H1 (cell line): ENCODE results near the gene RAVER2. TPM values are rescaled to one million over a fixed set of nuclear protein-coding genes. Genes with fewer than 3 reads are reported as not detected.

Experiments
- CTCF ChIA-PET: fragments of 300-600 bp; sonication (Branson Sonifier 250); formaldehyde crosslinking; loops from one replicate; lab custom pipeline; 2021; ENCODE audit not compliant: partially characterized antibody; lab: Charles Lee
- POLR2A ChIA-PET: fragments of 300-600 bp; sonication (Branson Sonifier 250); formaldehyde crosslinking; loops from one replicate; lab custom pipeline; 2021; ENCODE audit warnings: inconsistent platforms; ENCODE audit not compliant: partially characterized antibody; lab: Charles Lee
- DNase-seq, 2 experiments: peaks; one replicate each; pipeline versions ENCODE4 v3.0.0 to v3.0.0-alpha.2; 2010 to 2022; ENCODE audit warnings: low spot score in 2 of 2, low read depth in 1 of 2, mixed read lengths in 1 of 2
- FAIRE-seq: peaks from 2 replicates; lab custom pipeline; 2011; peaks lifted over from hg19 to GRCh38; lab: Jason Lieb, UNC
- H2AFZ ChIP-seq: 2 replicates; pipeline ENCODE4 v1.8.1; 2012; ENCODE audit warnings: low read length, inconsistent platforms
- H2AK5ac ChIP-seq: 2 replicates; pipeline ENCODE4 v1.6.1; 2013; ENCODE audit warnings: low read depth, low read length
- H2BK120ac ChIP-seq: replicated peaks from 2 replicates; pipeline ENCODE3; 2013; ENCODE audit warnings: low read depth, low read length, inconsistent platforms
- H2BK12ac ChIP-seq: 2 replicates; pipeline ENCODE4 v1.6.1; 2013; ENCODE audit warnings: low read depth, low read length
- H2BK15ac ChIP-seq: 2 replicates; pipeline ENCODE4 v1.6.1; 2013; ENCODE audit warnings: low read length
- H2BK20ac ChIP-seq: 2 replicates; pipeline ENCODE4 v1.6.1; 2013; ENCODE audit warnings: low read length
- H2BK5ac ChIP-seq: 2 replicates; pipeline ENCODE4 v1.6.1; 2013; ENCODE audit warnings: low read depth, low read length
- H3K14ac ChIP-seq: 2 replicates; pipeline ENCODE4 v1.6.1; 2013; ENCODE audit warnings: inconsistent platforms; ENCODE audit not compliant: insufficient read length
- H3K18ac ChIP-seq: 2 replicates; pipeline ENCODE4 v1.6.1; 2013; ENCODE audit warnings: low read length; ENCODE audit errors: extremely low read depth
- H3K23ac ChIP-seq: 2 replicates; pipeline ENCODE4 v1.6.1; 2013; ENCODE audit warnings: inconsistent platforms; ENCODE audit not compliant: insufficient read length
- H3K23me2 ChIP-seq: 2 replicates; pipeline ENCODE4 v1.6.1; 2013; ENCODE audit warnings: low read depth, low read length
- H3K27ac ChIP-seq: 2 replicates; pipeline ENCODE4 v1.6.1; 2011; ENCODE audit warnings: low read depth, low read length, inconsistent platforms
- H3K27me3 ChIP-seq, 4 experiments: replicated peaks in 1 of 4; 1 replicate in 1 of 4; 2 replicates in 3 of 4; pipeline versions ENCODE4 v1.6.1 to v1.8.1; 2011 to 2013; ENCODE audit warnings: low read length in 3 of 4, mild to moderate bottlenecking in 3 of 4, inconsistent platforms in 2 of 4, mixed read lengths in 2 of 4, moderate library complexity in 1 of 4; ENCODE audit not compliant: control insufficient read depth in 3 of 4, insufficient read depth in 3 of 4; ENCODE audit errors: extremely low read depth in 1 of 4
- H3K36me3 ChIP-seq, 4 experiments: 2 replicates each; pipeline versions ENCODE4 v1.6.1 to v1.8.1; 2011 to 2013; ENCODE audit warnings: mild to moderate bottlenecking in 4 of 4, low read length in 3 of 4, moderate library complexity in 2 of 4, control low read depth in 1 of 4, inconsistent platforms in 1 of 4; ENCODE audit not compliant: insufficient read depth in 4 of 4, control insufficient read depth in 2 of 4
- H3K4ac ChIP-seq: replicated peaks from 2 replicates; pipeline ENCODE3; 2013; ENCODE audit warnings: low read length, low read depth, mixed read lengths, inconsistent platforms; ENCODE audit not compliant: insufficient read length
- H3K4me1 ChIP-seq, 4 experiments: replicated peaks in 1 of 4; 1 replicate in 1 of 4; 2 replicates in 3 of 4; pipeline versions ENCODE4 v1.6.1 to v1.8.1; 2011 to 2013; ENCODE audit warnings: low read length in 3 of 4, inconsistent platforms in 2 of 4, mixed read lengths in 1 of 4; ENCODE audit not compliant: insufficient read depth in 4 of 4, control insufficient read depth in 3 of 4
- H3K4me2 ChIP-seq, 2 experiments: 2 replicates each; pipeline versions ENCODE4 v1.6.1 to v1.8.1; 2011 to 2013; ENCODE audit warnings: low read depth in 2 of 2, low read length in 2 of 2, control low read depth in 1 of 2, inconsistent platforms in 1 of 2, mild to moderate bottlenecking in 1 of 2; ENCODE audit not compliant: insufficient read depth in 1 of 2
- H3K4me3 ChIP-seq, 4 experiments: fragments of 200-600, 300-600 bp in 1 of 4; sonication (generic), shearing (Covaris generic), sonication (Bioruptor Twin) in 1 of 4; 2 replicates each; pipeline versions ENCODE4 v1.5.1 to v1.8.1; 2011 to 2016; ENCODE audit warnings: low read length in 4 of 4, low read depth in 3 of 4, control low read depth in 2 of 4, inconsistent platforms in 2 of 4, mild to moderate bottlenecking in 2 of 4, mixed read lengths in 1 of 4, moderate library complexity in 1 of 4; ENCODE audit not compliant: insufficient read depth in 2 of 4; ENCODE audit errors: extremely low read depth in 1 of 4
- H3K56ac ChIP-seq: replicated peaks from 2 replicates; pipeline ENCODE3; 2013; ENCODE audit warnings: low read depth, mild to moderate bottlenecking, mixed read lengths, low read length, inconsistent platforms; ENCODE audit not compliant: insufficient read length
- H3K79me1 ChIP-seq: 2 replicates; pipeline ENCODE4 v1.6.1; 2013; ENCODE audit warnings: low read depth, low read length, control low read depth
- H3K79me2 ChIP-seq, 2 experiments: 2 replicates each; pipeline versions ENCODE4 v1.6.1 to v1.8.1; 2012 to 2013; ENCODE audit warnings: low read length in 2 of 2, mild to moderate bottlenecking in 2 of 2, inconsistent platforms in 1 of 2; ENCODE audit not compliant: insufficient read depth in 2 of 2, control insufficient read depth in 1 of 2
- H3K9ac ChIP-seq, 4 experiments: replicated peaks in 1 of 4; 1 replicate in 1 of 4; 2 replicates in 3 of 4; pipeline versions ENCODE4 v1.6.1 to v1.8.1; 2011 to 2013; ENCODE audit warnings: low read depth in 3 of 4, low read length in 3 of 4, control low read depth in 2 of 4, mild to moderate bottlenecking in 2 of 4, moderate library complexity in 2 of 4, inconsistent platforms in 1 of 4; ENCODE audit errors: extremely low read depth in 1 of 4
- H3K9me3 ChIP-seq, 2 experiments: 2 replicates each; pipeline versions ENCODE4 v1.6.1 to v1.8.1; 2012 to 2013; ENCODE audit warnings: mild to moderate bottlenecking in 2 of 2, moderate library complexity in 2 of 2, control low read depth in 1 of 2, inconsistent platforms in 1 of 2, low read depth in 1 of 2, low read length in 1 of 2, mixed read lengths in 1 of 2; ENCODE audit not compliant: insufficient read depth in 2 of 2
- H4K20me1 ChIP-seq, 2 experiments: replicated peaks in 1 of 2; 2 replicates each; pipeline versions ENCODE3 to v1.8.1; 2011 to 2013; ENCODE audit warnings: inconsistent platforms in 2 of 2, low read length in 2 of 2, mild to moderate bottlenecking in 1 of 2; ENCODE audit not compliant: insufficient read depth in 2 of 2, control insufficient read depth in 1 of 2
- H4K5ac ChIP-seq: 2 replicates; pipeline ENCODE4 v1.6.1; 2013; ENCODE audit warnings: low read length, low read depth, mixed read lengths, inconsistent platforms; ENCODE audit not compliant: insufficient read length
- H4K8ac ChIP-seq: 2 replicates; pipeline ENCODE4 v1.8.0; 2013; ENCODE audit warnings: mild to moderate bottlenecking, moderate library complexity, low read length, inconsistent platforms; ENCODE audit not compliant: insufficient read depth; ENCODE audit errors: extremely low read depth
- H4K91ac ChIP-seq: replicated peaks from 2 replicates; pipeline ENCODE3; 2013; ENCODE audit warnings: low read length, mixed read lengths, inconsistent platforms; ENCODE audit not compliant: insufficient read length
- ASH2L ChIP-seq: fragments of 200-600, 300-600 bp; sonication (generic); IDR thresholded peaks from one replicate; pipeline ENCODE4 v1.7.1; 2017; ENCODE audit warnings: low read length
- EZH2 ChIP-seq: fragments of 200-600 bp; sonication (generic); IDR thresholded peaks from 2 replicates; pipeline ENCODE4 v1.7.1; 2012; ENCODE audit warnings: low read depth, mild to moderate bottlenecking, moderate library complexity, low read length, inconsistent platforms; ENCODE audit not compliant: severe bottlenecking
- POLR2A ChIP-seq, 2 experiments: IDR thresholded peaks; 1 replicate in 1 of 2; 2 replicates in 1 of 2; pipeline ENCODE4 v1.6.1; 2011; ENCODE audit warnings: low read depth in 2 of 2, low read length in 2 of 2, mild to moderate bottlenecking in 2 of 2; ENCODE audit errors: control extremely low read depth in 1 of 2
- TCF12 ChIP-seq: IDR thresholded peaks from 2 replicates; pipeline ENCODE4 v1.6.1; 2011; ENCODE audit warnings: low read depth, mild to moderate bottlenecking, low read length
- WGBS, 2 experiments: shearing (Covaris generic) in 1 of 2; methylation state at CpG; one replicate each; pipeline versions ENCODE4 v1.1.6 to v1.1.7; 2013 to 2015; ENCODE audit warnings: low lambda C conversion rate in 2 of 2, mixed read lengths in 2 of 2, inconsistent platforms in 1 of 2, low coverage in 1 of 2, missing lambda C conversion rate in 1 of 2; ENCODE audit not compliant: insufficient replicate concordance in 2 of 2, insufficient coverage in 1 of 2, insufficient read length in 1 of 2; ENCODE audit errors: extremely low coverage in 1 of 2, missing lambda C conversion rate in 1 of 2; 5-methylcytosine and 5-hydroxymethylcytosine counted together
- polyA plus RNA-seq, 7 experiments: library from polyadenylated mRNA; depleted of rRNA in 3 of 7; stranded (reverse) in 5 of 7; unstranded in 2 of 7; fragments of >200 nt in 5 of 7; fragments of 200-250 nt in 2 of 7; gene quantifications; 1 replicate in 5 of 7; 2 replicates in 1 of 7; 4 replicates in 1 of 7; pipeline versions ENCODE4 v1.2.1 to v1.2.3, GENCODE V29; 2011 to 2013; ENCODE audit warnings: missing spikeins in 2 of 7, mixed read lengths in 2 of 7
- total RNA-seq: library from RNA; stranded (reverse); fragmentation: NEBNext Ultra II Directional; extraction: Animal tissue kit (Norgen Biotek cat#: 25700); gene quantifications from 2 replicates; pipeline ENCODE4 v1.2.1, GENCODE V29; 2021
- TF ChIP-seq, protein P1 (sequence below), 3 experiments: IDR thresholded peaks; 1 replicate in 2 of 3; 2 replicates in 1 of 3; pipeline versions ENCODE4 v1.5.1 to v1.6.1; 2011; ENCODE audit warnings: low read length in 3 of 3, mild to moderate bottlenecking in 3 of 3, inconsistent platforms in 2 of 3, low read depth in 1 of 3, moderate library complexity in 1 of 3; ENCODE audit not compliant: insufficient read depth in 1 of 3; ENCODE audit errors: control extremely low read depth in 1 of 3

RAVER2 gene
- total and polyA plus RNA-seq, 2 of the 8 experiments (the other 6 are each of a cell fraction or from before 2014, with no cell fraction given), result 10.5 to 19.5 TPM

DNA sequence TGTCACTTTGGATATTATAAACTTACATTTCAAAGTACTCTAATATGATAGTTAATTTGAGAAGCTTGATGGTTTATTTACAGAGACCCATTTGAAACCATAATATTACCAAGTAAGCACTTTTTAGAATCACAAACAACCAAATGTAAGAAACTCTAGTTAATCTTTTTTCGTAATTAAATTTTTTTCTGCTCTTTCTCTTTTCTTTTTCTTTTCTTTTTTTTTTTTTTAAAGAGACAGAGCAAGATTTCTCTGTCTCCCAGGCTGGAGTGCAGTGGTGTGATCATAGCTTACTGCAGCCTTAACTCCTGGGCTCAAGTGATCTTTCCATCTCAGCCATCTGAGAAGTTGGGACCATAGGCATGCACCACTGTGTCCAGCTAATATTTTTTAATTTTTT is 5.2 kb downstream of the RAVER2 start:
- Histone ChIP-seq H4K20me1 (peaks cover 0 to 5% of the 10 kb centered on the region in 2 experiments), H2BK120ac (no peak overlapping the region), H2BK5ac (no peak overlapping the region), H2AK5ac (no peak overlapping the region), H4K91ac (no peak overlapping the region), H3K56ac (no peak overlapping the region), H3K9me3 (no peaks in the 10 kb centered on the region), H3K9ac (no peak overlapping the region), H3K27me3 (no peaks in the 10 kb centered on the region), H2AFZ (no peak overlapping the region), H2BK20ac (no peak overlapping the region), H2BK12ac (no peak overlapping the region), H3K14ac (no peak overlapping the region), H3K79me2 (peaks cover 0 to 61% of the 10 kb centered on the region in 2 experiments; a peak in 3 of 4 replicates), H4K5ac (no peak overlapping the region), H2BK15ac (no peak overlapping the region), H3K36me3 (no peaks in the 10 kb centered on the region), H4K8ac (no peak overlapping the region), H3K27ac (no peak overlapping the region), H3K79me1 (peaks cover 3% of the 10 kb centered on the region; the same call in 1 of the 2 replicates), H3K23ac (no peak overlapping the region), H3K23me2 (peaks cover 7% of the 10 kb centered on the region; the same call in 1 of the 2 replicates), H3K4me3 (no peak overlapping the region), H3K4me2 (no peak overlapping the region), H3K18ac (no peak overlapping the region), H3K4ac (no peak overlapping the region), H3K4me1 (peaks cover 0 to 5% (median 2%) of the 10 kb centered on the region in 4 experiments; a peak in 3 of 7 replicates)
- ChIA-PET POLR2A (no interaction called here), CTCF (no interaction called here)
- no peak for DNase-seq
- WGBS, 2 experiments, result 65% methylated on average over 1 of the region's 1 CpG; no CpG with 5 or more reads in 1 of the 2 experiments
- FAIRE-seq, result no peak
- no peak for TF ChIP-seq TCF12
- TF ChIP-seq, protein P1, sequence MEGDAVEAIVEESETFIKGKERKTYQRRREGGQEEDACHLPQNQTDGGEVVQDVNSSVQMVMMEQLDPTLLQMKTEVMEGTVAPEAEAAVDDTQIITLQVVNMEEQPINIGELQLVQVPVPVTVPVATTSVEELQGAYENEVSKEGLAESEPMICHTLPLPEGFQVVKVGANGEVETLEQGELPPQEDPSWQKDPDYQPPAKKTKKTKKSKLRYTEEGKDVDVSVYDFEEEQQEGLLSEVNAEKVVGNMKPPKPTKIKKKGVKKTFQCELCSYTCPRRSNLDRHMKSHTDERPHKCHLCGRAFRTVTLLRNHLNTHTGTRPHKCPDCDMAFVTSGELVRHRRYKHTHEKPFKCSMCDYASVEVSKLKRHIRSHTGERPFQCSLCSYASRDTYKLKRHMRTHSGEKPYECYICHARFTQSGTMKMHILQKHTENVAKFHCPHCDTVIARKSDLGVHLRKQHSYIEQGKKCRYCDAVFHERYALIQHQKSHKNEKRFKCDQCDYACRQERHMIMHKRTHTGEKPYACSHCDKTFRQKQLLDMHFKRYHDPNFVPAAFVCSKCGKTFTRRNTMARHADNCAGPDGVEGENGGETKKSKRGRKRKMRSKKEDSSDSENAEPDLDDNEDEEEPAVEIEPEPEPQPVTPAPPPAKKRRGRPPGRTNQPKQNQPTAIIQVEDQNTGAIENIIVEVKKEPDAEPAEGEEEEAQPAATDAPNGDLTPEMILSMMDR (IDR thresholded peaks at IDR 0.05; ENCODE audit: control extremely low read depth in 1 of 3, insufficient read depth in 1 of 3, low read depth in 1 of 3, low read length in 3 of 3), result no peak
- TF ChIP-seq EZH2, result no peak
- no peak for TF ChIP-seq ASH2L
- TF ChIP-seq POLR2A (IDR thresholded peaks at IDR 0.05; ENCODE audit: control extremely low read depth in 1 of 2, low read depth in 2 of 2, low read length in 2 of 2), result no peak
